ENCODE data around the gene DEPDC1B.

Gene DEPDC1B

DNA sequence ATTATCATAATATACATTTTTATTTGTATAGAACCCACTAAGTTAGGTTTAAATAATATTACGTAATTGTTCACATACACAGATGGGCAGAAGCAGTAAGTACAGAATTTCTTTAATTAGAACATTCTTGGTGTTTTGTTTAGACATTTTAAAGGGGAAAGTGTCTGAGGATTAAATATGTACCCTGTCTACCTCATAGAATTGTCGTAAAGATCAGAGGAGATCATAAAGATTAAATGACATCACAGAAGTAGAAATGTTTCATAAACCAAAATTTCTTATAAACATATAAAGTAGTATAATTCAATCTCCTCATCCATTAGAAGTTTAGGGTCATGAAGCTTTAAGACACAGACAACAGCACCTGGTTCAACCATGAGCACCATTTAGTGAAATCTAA is 20.1 kb downstream of the DEPDC1B start:
- no peak overlapping the region for H3K4me3 ChIP-seq (ENCODE audit: low read length)
- no peak for TF ChIP-seq ZNF274 (IDR thresholded peaks at IDR 0.05; ENCODE audit: low read depth, low read length)

DNA sequence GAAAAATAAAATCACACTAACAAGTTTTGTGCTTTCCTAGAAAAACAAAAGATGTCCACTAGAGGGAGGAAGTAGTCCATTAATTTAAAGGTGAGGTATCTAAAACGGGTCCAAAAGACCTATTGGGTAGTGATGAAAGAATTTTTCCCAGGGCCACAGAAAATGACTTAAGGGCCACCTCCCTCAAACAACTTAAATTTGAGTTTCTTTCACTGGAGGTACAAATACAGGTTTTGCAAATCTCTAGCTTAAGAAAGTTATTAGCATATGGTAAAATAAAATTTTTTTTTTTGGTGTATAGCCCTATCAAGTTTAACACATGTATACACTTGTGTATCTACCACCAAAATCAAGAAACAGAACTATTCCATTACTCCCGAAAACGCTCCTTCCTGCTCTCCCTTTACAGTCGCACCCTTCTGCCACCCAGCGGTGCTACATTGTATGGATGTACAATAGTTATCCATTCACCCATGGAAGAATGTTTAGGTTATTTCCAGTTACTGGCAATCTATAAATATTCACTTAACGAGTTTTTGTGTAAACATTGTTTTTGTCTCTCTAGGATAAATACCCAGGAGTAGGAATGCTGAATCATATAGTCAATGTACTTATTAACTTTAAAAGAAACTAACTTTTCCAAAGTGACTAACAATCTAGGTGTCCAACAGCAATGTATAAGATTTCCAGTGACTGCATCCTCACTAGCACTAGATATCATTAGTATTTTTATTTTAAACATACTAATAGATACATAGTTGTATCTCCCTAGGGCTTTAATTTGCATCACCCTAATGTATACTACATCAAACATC is 21.9 kb downstream of the DEPDC1B start:
- no peak for TF ChIP-seq ZNF274 (IDR thresholded peaks at IDR 0.05; ENCODE audit: low read depth, low read length)
- H3K4me3 ChIP-seq (ENCODE audit: low read length): no peak overlapping the region

DNA sequence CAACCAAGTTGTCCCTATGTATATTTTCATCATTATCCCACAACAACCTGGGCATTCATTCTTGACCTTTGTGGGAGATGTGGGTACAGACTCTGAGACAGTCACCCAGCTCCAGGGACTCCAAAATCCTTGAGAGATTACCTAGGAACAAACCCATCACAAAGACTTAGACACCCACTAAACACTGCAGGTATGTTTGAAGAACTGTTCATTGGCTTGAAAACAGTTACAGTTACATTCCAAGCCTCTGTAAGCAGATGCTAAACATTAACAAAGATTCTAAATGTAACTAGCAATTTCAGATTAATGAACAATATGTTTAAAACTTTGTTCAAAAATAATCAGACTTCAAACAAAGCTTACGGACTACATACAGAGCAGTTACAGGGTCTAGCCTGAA is 24.7 kb downstream of the DEPDC1B start:
- no peak for TF ChIP-seq ZNF274 (IDR thresholded peaks at IDR 0.05; ENCODE audit: low read depth, low read length)
- no peak overlapping the region for H3K4me3 ChIP-seq (ENCODE audit: low read length)

DNA sequence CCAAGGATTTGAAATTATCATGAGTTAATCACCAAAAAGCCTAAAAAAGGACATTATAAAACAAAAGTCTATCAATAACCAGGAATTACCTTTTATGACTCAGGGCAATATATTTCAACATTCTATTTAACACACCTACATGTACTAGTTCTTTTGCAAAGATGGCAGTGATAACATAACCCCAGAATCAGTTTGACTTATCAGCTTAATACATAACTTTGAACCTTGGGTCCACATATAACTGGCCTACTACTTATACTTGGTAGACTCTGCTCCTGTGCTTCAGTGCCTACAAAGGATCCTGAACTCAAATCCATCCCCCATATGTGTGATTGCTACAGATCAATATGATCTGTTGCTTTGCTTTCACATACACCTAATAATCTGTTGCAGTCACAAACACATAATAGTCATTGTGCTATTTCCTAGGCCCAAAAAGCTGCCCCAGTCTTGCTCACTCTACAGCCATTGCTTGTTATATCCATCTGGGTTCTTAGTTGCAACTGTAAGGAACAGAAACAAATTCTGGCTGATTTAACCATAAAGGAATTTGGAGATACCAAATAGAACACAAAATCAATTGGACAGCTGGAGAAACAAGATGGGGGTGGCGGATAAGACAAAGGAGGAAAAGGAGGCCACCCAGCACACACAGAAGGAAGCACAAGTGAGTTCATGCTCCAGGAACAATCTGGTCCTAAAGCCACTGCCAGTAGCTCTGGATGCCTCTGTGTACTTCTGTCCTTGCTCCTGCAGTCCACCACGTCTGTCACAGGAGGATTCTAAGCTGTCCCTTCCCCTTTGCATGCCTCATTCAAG is 25.5 kb downstream of the DEPDC1B start:
- H3K4me3 ChIP-seq (ENCODE audit: low read length): no peak overlapping the region

DNA sequence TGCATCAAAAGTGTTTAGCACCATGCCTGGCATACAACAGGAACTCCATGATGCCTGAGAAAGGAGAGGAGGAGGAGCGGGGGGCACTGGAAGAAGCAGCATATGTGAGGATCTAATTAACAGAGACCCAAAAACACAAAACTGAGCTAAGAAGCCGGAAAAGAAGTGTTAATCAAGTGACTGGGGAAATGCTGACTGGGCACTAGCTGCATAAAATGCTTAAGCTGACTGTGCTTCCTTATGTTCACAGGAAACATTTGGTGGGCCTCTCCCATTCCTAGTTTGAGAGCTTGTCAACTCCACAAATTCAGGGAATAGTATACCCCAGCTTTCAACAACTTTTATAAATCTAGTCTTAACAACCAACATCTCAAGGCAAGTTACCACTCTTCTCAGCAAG is 26.6 kb downstream of the DEPDC1B start:
- TF ChIP-seq ZNF274 (IDR thresholded peaks at IDR 0.05; ENCODE audit: low read depth, low read length): no peak
- H3K4me3 ChIP-seq (ENCODE audit: low read length): no peak overlapping the region

More for the DNA sequence above, 25.5 kb downstream of the DEPDC1B start:
- no peak for TF ChIP-seq ZNF274 (IDR thresholded peaks at IDR 0.05; ENCODE audit: low read depth, low read length)

DNA sequence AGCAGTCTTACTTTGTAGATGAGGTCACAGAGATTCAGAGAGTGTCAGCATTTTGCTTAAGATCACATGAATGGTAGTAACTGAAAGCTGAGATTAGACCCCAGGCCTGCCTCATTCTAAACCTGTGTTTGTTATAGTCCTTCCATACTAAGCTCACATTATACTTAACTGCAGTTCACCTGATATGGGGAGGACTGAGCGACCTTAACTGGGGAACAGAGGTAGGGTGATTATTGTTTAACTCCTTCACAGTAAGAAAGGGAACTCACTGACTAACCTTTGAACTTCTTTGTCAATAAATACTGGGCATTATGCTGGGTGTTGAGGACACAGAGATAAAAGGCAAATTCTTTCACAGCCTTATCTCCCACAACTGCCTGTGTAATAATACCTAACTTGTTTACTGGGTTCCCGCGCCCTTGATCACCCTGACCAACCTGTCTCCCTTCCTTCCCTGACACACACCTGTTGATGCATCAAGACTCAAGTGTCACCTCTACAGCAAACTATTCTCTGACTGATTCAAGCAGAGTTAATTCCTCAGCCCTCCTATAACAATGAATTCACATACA is 27.2 kb downstream of the DEPDC1B start:
- H3K4me3 ChIP-seq (ENCODE audit: low read length): no peak overlapping the region
- no peak for TF ChIP-seq ZNF274 (IDR thresholded peaks at IDR 0.05; ENCODE audit: low read depth, low read length)

DNA sequence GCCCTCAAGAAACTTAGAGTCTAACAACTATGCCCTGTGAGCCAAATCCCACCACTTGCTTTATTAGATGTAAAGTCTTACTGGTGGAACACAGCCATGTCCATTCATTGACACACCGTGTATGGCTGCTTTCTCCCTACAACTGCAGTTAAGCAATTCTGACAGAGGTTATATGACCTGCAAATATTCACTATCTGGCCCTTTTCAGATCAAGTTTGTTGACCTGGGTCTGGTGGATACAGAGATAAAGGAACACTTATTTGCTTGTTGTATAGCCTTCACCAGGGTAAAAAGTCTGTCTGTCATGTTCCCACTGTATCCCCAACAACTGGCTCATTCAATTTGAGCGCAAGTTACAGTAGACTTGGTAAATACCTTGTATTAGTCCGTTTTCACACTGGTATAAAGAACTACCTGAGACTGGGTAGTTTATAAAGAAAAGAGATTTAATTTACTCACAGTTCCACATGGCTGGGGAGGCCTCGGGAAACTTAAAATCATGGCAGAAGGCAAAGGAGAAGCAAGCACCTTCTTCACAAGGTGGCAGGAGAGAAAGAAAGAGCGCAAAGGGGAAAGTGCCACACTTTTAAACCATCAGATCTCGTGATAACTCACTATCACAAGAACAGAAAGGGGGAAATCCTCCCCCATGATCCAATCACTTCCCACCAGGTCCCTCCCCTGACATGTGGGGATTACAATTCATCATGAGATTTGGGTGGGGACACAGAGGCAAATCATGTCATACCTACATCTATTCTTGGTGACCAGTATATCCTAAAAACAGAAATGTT is 27.9 kb downstream of the DEPDC1B start:
- no peak overlapping the region for H3K4me3 ChIP-seq (ENCODE audit: low read length)
- no peak for TF ChIP-seq ZNF274 (IDR thresholded peaks at IDR 0.05; ENCODE audit: low read depth, low read length)

DNA sequence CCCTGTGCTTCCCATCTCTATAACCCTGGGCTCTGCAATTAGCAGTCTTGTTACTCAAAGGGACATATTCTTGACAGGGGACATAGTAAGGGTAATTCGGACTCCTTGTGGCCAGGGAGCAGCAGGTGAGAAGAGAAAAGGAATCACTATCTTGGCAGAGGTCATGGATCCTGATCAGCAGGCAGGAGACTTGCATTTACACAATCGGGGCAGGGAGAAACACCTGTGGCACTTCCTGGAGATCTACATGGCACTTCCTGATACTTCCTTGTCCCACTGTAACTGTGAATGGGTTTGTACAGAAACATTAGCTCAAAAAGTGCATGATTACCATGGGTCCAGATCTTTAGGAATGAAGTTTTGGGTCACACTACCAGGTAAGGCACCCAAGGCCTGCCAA is 29.2 kb downstream of the DEPDC1B start:
- H3K4me3 ChIP-seq (ENCODE audit: low read length): no peak overlapping the region
- TF ChIP-seq ZNF274 (IDR thresholded peaks at IDR 0.05; ENCODE audit: low read depth, low read length): no peak

DNA sequence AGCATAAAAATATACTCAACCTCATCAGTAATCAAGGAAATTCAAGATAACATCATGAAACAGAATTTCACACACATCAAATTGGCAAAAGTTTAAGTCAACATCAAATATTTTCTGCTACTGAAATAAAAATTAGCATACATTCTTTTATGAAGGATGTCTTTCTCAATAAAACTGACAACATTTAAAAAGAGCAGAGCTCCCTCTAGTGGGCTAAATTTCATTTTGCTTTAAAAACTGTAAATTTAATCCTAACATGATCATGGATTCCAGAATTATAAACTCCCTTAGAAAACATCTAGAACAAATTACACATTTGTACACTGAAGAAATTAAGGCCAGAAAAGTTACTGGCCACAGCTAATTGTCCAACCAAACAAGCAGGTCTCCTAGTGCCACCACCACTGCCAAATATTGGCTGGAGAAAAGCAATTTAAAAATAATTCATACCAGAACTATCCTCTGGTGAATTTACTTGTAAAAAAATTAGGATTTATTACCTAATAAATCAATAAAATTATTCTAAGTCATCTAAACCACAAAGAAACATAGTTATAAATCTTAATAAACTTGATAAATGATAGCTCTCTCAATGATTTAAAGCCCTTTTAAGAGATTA is 31.2 kb downstream of the DEPDC1B start:
- H3K4me3 ChIP-seq (ENCODE audit: low read length): no peak overlapping the region
- TF ChIP-seq ZNF274 (IDR thresholded peaks at IDR 0.05; ENCODE audit: low read depth, low read length): no peak

DNA sequence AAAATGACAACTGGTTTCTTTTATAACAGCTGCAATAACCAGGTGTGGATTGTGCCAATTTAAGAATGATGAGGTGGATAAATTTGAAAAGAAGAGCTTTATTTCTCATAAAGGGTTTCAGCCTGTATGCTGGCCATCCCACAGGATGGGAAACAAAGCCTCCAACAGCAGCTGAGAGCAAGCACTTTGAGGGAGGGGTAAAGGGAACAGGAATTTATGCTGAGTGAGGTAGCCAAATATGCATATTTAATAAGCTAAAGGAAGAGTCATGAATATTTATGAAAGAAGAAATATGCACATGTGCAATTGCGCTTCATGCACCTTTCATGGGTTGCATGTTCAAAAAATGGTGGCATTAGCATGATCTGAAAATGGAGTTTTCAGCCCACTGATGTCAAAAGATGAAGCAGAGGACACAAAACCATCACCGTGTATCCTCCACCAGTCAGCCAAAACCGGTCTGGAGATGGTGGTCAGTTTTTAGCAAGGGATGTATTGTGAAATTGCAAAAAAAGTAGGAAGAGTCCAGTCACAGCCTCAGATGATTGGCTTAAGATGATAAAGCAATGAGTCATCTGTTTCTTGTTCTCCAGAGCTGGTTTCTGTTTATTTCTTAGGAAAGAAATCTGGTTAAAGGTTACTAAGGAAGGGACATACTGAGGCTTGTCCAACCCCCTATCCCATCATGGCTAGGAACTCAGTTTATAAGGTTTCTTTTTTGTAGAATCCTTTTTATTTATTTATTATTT is 47.9 kb downstream of the DEPDC1B start:
- TF ChIP-seq ZNF274 (IDR thresholded peaks at IDR 0.05; ENCODE audit: low read depth, low read length): no peak
- H3K4me3 ChIP-seq (ENCODE audit: low read length): no peak overlapping the region

DNA sequence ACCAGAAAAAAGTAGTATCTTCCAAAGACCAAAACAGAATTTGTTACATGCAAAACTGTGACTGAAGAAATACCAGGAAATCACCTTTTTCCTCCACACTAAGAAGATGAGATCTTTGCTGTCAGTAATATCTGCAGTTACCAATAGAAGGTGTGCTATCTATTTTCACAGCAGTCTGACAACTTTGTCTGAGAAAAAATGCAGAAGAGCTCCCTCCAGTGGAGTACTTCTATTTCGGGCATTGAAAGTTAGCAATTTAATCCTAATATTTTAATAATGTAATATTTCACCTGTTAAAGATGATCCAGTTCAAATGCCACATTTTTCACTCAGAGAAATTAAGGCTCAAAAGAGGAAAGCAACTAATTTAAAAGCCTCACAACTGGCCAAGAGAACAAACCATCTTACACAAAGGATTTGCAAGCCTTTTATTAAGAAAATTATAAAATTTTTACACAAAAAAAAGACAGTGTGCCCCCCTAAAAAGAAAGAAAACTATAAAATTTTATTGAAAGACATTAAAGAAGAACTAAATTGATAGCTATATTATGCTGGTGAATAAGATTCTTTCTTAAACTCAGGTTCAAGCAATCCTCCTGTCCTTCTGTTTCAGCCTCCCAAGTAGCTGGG is 50.6 kb downstream of the DEPDC1B start:
- H3K4me3 ChIP-seq (ENCODE audit: low read length): no peak overlapping the region
- TF ChIP-seq ZNF274 (IDR thresholded peaks at IDR 0.05; ENCODE audit: low read depth, low read length): no peak

DNA sequence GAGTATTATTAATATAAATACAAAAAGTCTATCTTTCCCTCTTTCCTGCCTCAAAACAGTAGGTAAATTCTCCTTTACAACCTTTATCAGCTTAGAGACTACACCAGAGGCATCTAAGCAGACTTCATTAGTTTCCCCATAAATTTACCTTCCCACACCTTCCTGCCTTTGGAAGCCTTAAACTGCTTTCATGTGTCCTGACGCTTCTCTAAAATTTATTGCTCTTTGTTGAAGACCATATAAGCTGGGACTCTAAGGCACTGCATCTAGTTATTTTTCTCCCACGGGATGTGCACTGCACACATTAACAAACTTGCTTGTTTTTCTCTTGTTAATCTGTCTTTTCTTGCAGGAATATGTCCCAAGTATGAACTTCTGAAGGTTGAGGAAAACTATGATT is 51.8 kb downstream of the DEPDC1B start:
- no peak overlapping the region for H3K4me3 ChIP-seq (ENCODE audit: low read length)
- no peak for TF ChIP-seq ZNF274 (IDR thresholded peaks at IDR 0.05; ENCODE audit: low read depth, low read length)

DNA sequence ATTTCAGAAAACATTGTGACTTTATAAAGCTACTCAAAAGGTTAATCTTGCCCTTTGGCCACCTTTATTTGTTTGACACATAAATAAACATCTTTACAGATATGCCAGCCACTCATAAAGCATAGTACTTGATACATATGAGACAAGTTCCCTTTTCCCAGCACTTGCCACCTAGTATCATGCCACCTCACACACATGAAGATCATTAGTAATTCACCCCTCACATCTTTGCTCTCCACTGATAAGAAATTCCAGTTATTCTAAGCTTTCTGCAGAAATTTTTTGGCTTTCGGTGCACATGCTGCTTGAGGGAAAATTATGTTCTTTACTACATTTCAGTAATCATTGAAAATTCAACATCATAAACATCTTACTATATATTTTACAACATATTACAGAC is 59.1 kb downstream of the DEPDC1B start:
- H3K4me3 ChIP-seq (ENCODE audit: low read length): no peak overlapping the region
- TF ChIP-seq ZNF274 (IDR thresholded peaks at IDR 0.05; ENCODE audit: low read depth, low read length): no peak
